Measurements from ENCODE around the gene DOCK3.
"Not testable (repeated sequence)": the region's sequence is repeated elsewhere in the genome, so short reads cannot be mapped to it uniquely, and the experiment has no call there.

DNA sequence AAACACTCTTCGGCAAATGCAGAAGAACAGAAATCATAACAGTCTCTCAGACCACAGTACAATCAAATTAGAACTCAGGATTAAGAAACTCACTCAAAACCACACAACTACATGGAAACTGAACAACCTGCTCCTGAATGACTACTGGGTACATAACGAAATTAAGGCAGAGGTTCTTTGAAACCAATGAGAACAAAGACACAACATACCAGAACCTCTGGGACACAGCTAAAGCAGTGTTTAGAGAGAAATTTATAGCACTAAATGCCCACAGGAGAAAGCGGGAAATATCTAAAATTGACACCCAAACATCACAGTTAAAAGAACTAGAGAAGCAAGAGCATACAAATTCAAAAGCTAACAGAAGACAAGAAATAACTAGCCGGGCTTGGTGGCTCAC is 589.4 kb downstream of the DOCK3 start:
- TF ChIP-seq SPI1, POLR2A, TAF1, POLR2AphosphoS5, POU2F2 (IDR thresholded peaks at IDR 0.05; ENCODE audit: low read depth, low read length): not testable (repeated sequence)

Data from GM12891 (cell line).